Retinal pigment epithelial cell (primary cell): ENCODE measurements around the gene EPHB1.

Experiments
- DNase-seq: peaks from one replicate; pipeline ENCODE4 v3.0.0-alpha.2; 2010; ENCODE audit warnings: low read depth
- H3K4me3 ChIP-seq: 2 replicates; pipeline ENCODE4 v1.5.1; 2011; ENCODE audit warnings: mild to moderate bottlenecking, low read length, control low read depth, moderate library complexity
- CTCF ChIP-seq: conservative IDR thresholded peaks from 2 replicates; pipeline ENCODE4 v1.5.1; 2011; ENCODE audit warnings: low read depth, low read length, control low read depth, inconsistent platforms

EPHB1 gene

GRCh38 chr3:135263331-135263730, 468.3 kb downstream of the EPHB1 start:
- H3K4me3 ChIP-seq = no peak overlapping the region
- DNase-seq = no peak
- no peak for TF ChIP-seq CTCF

- no peak for DNase-seq
- no peak for TF ChIP-seq CTCF
- H3K4me3 ChIP-seq = no peak overlapping the region
Observed at GRCh38 chr3:135267487-135267886, 472.4 kb downstream of the EPHB1 start.

GRCh38 chr3:135268941-135269532, 474.0 kb downstream of the EPHB1 start:
- no peak overlapping the region for H3K4me3 ChIP-seq
- no peak for DNase-seq
- no peak for TF ChIP-seq CTCF

- no peak for DNase-seq
- H3K4me3 ChIP-seq = no peak overlapping the region
- no peak for TF ChIP-seq CTCF
Observed at GRCh38 chr3:135271177-135272025, 476.3 kb downstream of the EPHB1 start.

- no peak for DNase-seq
- no peak for TF ChIP-seq CTCF
Observed at GRCh38 chr3:135272026-135272669, 477.1 kb downstream of the EPHB1 start.

GRCh38 chr3:135292162-135292561, 497.1 kb downstream of the EPHB1 start:
- DNase-seq = no peak
- no peak overlapping the region for H3K4me3 ChIP-seq
- no peak for TF ChIP-seq CTCF

More at GRCh38 chr3:135272026-135272669, 477.1 kb downstream of the EPHB1 start:
- no peak overlapping the region for H3K4me3 ChIP-seq
